GM18508 (cell line): ENCODE measurements around the gene C6orf89.
"Not testable (repeated sequence)": the region's sequence is repeated elsewhere in the genome, so short reads cannot be mapped to it uniquely, and the experiment has no call there.

Experiments used
- ATAC-seq: cut with Tn5 transposase; IDR thresholded peaks from one replicate; pipeline ENCODE4 v1.9.1; 2021; ENCODE audit warnings: moderate number of reproducible peaks; ENCODE audit not compliant: insufficient read depth, unreplicated experiment

The C6orf89 gene

GRCh38 chr6:36884610-36885009, 1.1 kb upstream of the C6orf89 start:
- ATAC-seq = no peak

GRCh38 chr6:36886950-36887618, 1.3 kb downstream of the C6orf89 start:
- no peak for ATAC-seq

- ATAC-seq = no peak
Measured at GRCh38 chr6:36888115-36888643, 2.4 kb downstream of the C6orf89 start.

- no peak for ATAC-seq
Measured at GRCh38 chr6:36888654-36889481, 3.1 kb downstream of the C6orf89 start.

GRCh38 chr6:36890112-36890663, 4.4 kb downstream of the C6orf89 start:
- no peak for ATAC-seq

- ATAC-seq = not testable (repeated sequence)
Measured at GRCh38 chr6:36891153-36891552, 5.4 kb downstream of the C6orf89 start.

- ATAC-seq = no peak
Measured at GRCh38 chr6:36893976-36894932, 8.5 kb downstream of the C6orf89 start.

- no peak for ATAC-seq
Measured at GRCh38 chr6:36897609-36898008, 11.9 kb downstream of the C6orf89 start.

- no peak for ATAC-seq
Measured at GRCh38 chr6:36904114-36904513, 18.4 kb downstream of the C6orf89 start.

- no peak for ATAC-seq
Measured at GRCh38 chr6:36904851-36905393, 19.2 kb downstream of the C6orf89 start.

GRCh38 chr6:36906539-36907325, 21.0 kb downstream of the C6orf89 start:
- no peak for ATAC-seq

GRCh38 chr6:36907781-36908180, 22.0 kb downstream of the C6orf89 start:
- ATAC-seq = no peak

GRCh38 chr6:36908747-36909146, 23.0 kb downstream of the C6orf89 start:
- ATAC-seq = no peak

- ATAC-seq = no peak
Measured at GRCh38 chr6:36912030-36912454, 26.3 kb downstream of the C6orf89 start.

GRCh38 chr6:36912586-36912985, 26.8 kb downstream of the C6orf89 start:
- no peak for ATAC-seq

GRCh38 chr6:36913082-36913481, 27.3 kb downstream of the C6orf89 start:
- ATAC-seq = no peak

- ATAC-seq = no peak
Measured at GRCh38 chr6:36914227-36914794, 28.6 kb downstream of the C6orf89 start.

GRCh38 chr6:36915599-36915998, 29.8 kb downstream of the C6orf89 start:
- no peak for ATAC-seq

- ATAC-seq = no peak
Measured at GRCh38 chr6:36916126-36916525, 30.4 kb downstream of the C6orf89 start.
